HepG2 (cell line): Measurements from ENCODE around the gene PACRGL. TPM values are rescaled to one million over a fixed set of nuclear protein-coding genes. Genes with fewer than 3 reads are reported as not detected.

Source experiments
- ATAC-seq: fragments of 200-7000 bp; cut with Tn5 transposase; 3 replicates; pipeline ENCODE4 v1.9.1; 2020; ENCODE audit warnings: mild to moderate bottlenecking, moderate library complexity
- BruUV-seq: library from RNA; stranded (reverse); fragments of 400-500 nt; replicated peaks from 2 replicates; lab custom pipeline; 2021; lab: Mats Ljungman, UMichigan
- CTCF ChIA-PET: fragments of 300-600 bp; formaldehyde crosslinking; extraction: SDS; loops from one replicate; lab custom pipeline; 2021; ENCODE audit warnings: low total read pairs, inconsistent platforms, low intra/inter-chr PET ratio; lab: Yijun Ruan, JAX
- POLR2A ChIA-PET: fragments of 350-600 bp; sonication (Branson Sonifier 250); formaldehyde crosslinking; loops from one replicate; lab custom pipeline; 2020; ENCODE audit warnings: antibody characterized with exemption, inconsistent platforms; lab: Yijun Ruan, JAX
- DNase-seq: peaks from one replicate; pipeline ENCODE4 v3.0.0-alpha.2; 2015; ENCODE audit warnings: low spot score
- FAIRE-seq: peaks from 3 replicates; lab custom pipeline; 2011; peaks lifted over from hg19 to GRCh38; lab: Jason Lieb, UNC
- H2AFZ ChIP-seq: one replicate; pipeline ENCODE4 v1.6.1; 2011; ENCODE audit warnings: low read length, inconsistent platforms
- H3K27ac ChIP-seq: fragments of 300-600 bp; 3 replicates; pipeline ENCODE4 v1.8.0; 2011; ENCODE audit warnings: mixed run types, mild to moderate bottlenecking, mixed read lengths, low read length, inconsistent platforms; ENCODE audit not compliant: insufficient read depth; ENCODE audit errors: extremely low read length
- H3K27me3 ChIP-seq, 2 experiments: fragments of 200-600 bp in 1 of 2; 2 replicates in 1 of 2; 3 replicates in 1 of 2; pipeline versions ENCODE4 v1.6.0 to v1.8.0; 2011; ENCODE audit warnings: low read length in 2 of 2, mild to moderate bottlenecking in 2 of 2, moderate library complexity in 2 of 2, inconsistent platforms in 1 of 2; ENCODE audit not compliant: insufficient read depth in 2 of 2, control insufficient read depth in 1 of 2
- H3K36me3 ChIP-seq, 2 experiments: fragments of 200-600 bp in 1 of 2; replicated peaks in 1 of 2; 2 replicates in 1 of 2; 3 replicates in 1 of 2; pipeline versions ENCODE4 v1.5.1 to v1.8.0; 2011; ENCODE audit warnings: low read length in 2 of 2, inconsistent platforms in 1 of 2; ENCODE audit not compliant: insufficient read depth in 2 of 2, control insufficient read depth in 1 of 2
- H3K4me1 ChIP-seq: 2 replicates; pipeline ENCODE4 v1.5.1; 2012; ENCODE audit warnings: low read length, inconsistent platforms; ENCODE audit not compliant: insufficient read depth
- H3K4me2 ChIP-seq: 2 replicates; pipeline ENCODE4 v1.6.0; 2011; ENCODE audit warnings: low read depth, low read length, inconsistent platforms
- H3K4me3 ChIP-seq, 3 experiments: fragments of 200-600 bp in 1 of 3; sonication (generic), shearing (Covaris generic) in 1 of 3; replicated peaks in 1 of 3; 2 replicates each; pipeline ENCODE4 v1.5.1; 2011 to 2016; ENCODE audit warnings: low read length in 3 of 3, inconsistent platforms in 2 of 3, low read depth in 2 of 3, mild to moderate bottlenecking in 2 of 3, control low read depth in 1 of 3, mixed read lengths in 1 of 3; ENCODE audit not compliant: insufficient read depth in 1 of 3
- H3K79me2 ChIP-seq: one replicate; pipeline ENCODE4 v1.6.1; 2011; ENCODE audit warnings: low read length, inconsistent platforms; ENCODE audit not compliant: insufficient read depth
- H3K9ac ChIP-seq: 2 replicates; pipeline ENCODE4 v1.6.0; 2011; ENCODE audit warnings: mild to moderate bottlenecking, low read depth, low read length, inconsistent platforms; ENCODE audit not compliant: insufficient read depth
- H3K9me3 ChIP-seq: 2 replicates; pipeline ENCODE4 v1.5.1; 2012; ENCODE audit warnings: mild to moderate bottlenecking, low read length
- H4K20me1 ChIP-seq: 2 replicates; pipeline ENCODE4 v1.6.0; 2011; ENCODE audit warnings: inconsistent platforms, mild to moderate bottlenecking, low read length, moderate library complexity; ENCODE audit not compliant: insufficient read depth
- BORCS8-MEF2B ChIP-seq: sonication (generic); formaldehyde crosslinking; IDR thresholded peaks from 2 replicates; pipeline ENCODE4 v1.8.0; 2022; ENCODE audit warnings: mild to moderate bottlenecking, missing genetic modification reagents
- ETS1 ChIP-seq: sonication (generic); formaldehyde crosslinking; IDR thresholded peaks from 2 replicates; pipeline ENCODE4 v1.4.0; 2020; ENCODE audit warnings: missing genetic modification reagents
- WIZ ChIP-seq: sonication (generic); formaldehyde crosslinking; IDR thresholded peaks from 2 replicates; pipeline ENCODE4 v1.5.1; 2020; ENCODE audit warnings: mild to moderate bottlenecking, missing genetic modification reagents
- ZHX1 ChIP-seq: sonication (generic); formaldehyde crosslinking; IDR thresholded peaks from 2 replicates; pipeline ENCODE4 v1.8.1; 2022; ENCODE audit warnings: low read depth, mild to moderate bottlenecking, missing genetic modification reagents
- ZNF333 ChIP-seq: sonication (generic); formaldehyde crosslinking; IDR thresholded peaks from 2 replicates; pipeline ENCODE4 v1.4.0; 2020; ENCODE audit warnings: mild to moderate bottlenecking, missing genetic modification reagents, borderline replicate concordance
- WGBS: methylation state at CpG from one replicate; pipeline ENCODE4 v1.1.6; 2017; ENCODE audit warnings: low lambda C conversion rate; 5-methylcytosine and 5-hydroxymethylcytosine counted together
- in situ Hi-C: cut with HindIII; loops from 2 replicates; pipeline ENCODE4 v1.10.0; 2017; ENCODE audit warnings: low pct_unique_long_range_greater_than_20kb; ENCODE audit not compliant: extremely low pct_ligation_motif_present
- intact Hi-C: fragments of 100-400 bp; cut with micrococcal nuclease; formaldehyde crosslinking; loops from one replicate; pipeline ENCODE4 v1.10.0; 2022; ENCODE audit not compliant: unreplicated experiment
- polyA plus RNA-seq, 8 experiments: library from polyadenylated mRNA; depleted of rRNA in 3 of 8; stranded (reverse) in 7 of 8; unstranded in 1 of 8; fragments of >200 nt; fragmentation: Illumina TruSeq in 4 of 8; extraction: Trizol in 4 of 8; gene quantifications; 2 replicates each; pipeline versions ENCODE4 v1.2.1 to v1.2.3, GENCODE V29; 2011 to 2016; ENCODE audit warnings: low read depth in 4 of 8, missing spikeins in 1 of 8, mixed read lengths in 1 of 8; ENCODE audit not compliant: insufficient read depth in 1 of 8
- total RNA-seq, 5 experiments: library from RNA; depleted of rRNA; stranded (reverse); fragments of >200 nt; fragmentation: Illumina TruSeq; extraction: Trizol; gene quantifications; 2 replicates each; pipeline ENCODE4 v1.2.3, GENCODE V29; 2016; ENCODE audit warnings: low read depth in 1 of 5
- TF ChIP-seq, protein P1 (sequence below): IDR thresholded peaks from 2 replicates; pipeline ENCODE4 v1.6.1; 2012; ENCODE audit warnings: low read depth, low read length, improper control_type of control experiment
- TF ChIP-seq, protein P2 (sequence below): sonication (generic); formaldehyde crosslinking; IDR thresholded peaks from one replicate; pipeline ENCODE4 v1.5.1; 2020; ENCODE audit warnings: mild to moderate bottlenecking, missing genetic modification reagents; ENCODE audit errors: not compliant biosample characterization

Gene PACRGL
- total and polyA plus RNA-seq, 2 of the 13 experiments (the other 11 are each of a cell fraction or from before 2014, with no cell fraction given), result 5.8 to 15.1 TPM

- no peaks in the 10 kb centered on the region for H3K4me1 ChIP-seq
- no peaks in the 10 kb centered on the region for H3K27me3 ChIP-seq
- POLR2A ChIA-PET, result no interaction called here
- DNase-seq, result no peak
- FAIRE-seq, result no peak
- 65% methylated on average over 13 of the region's 13 CpGs for WGBS
- no peak overlapping the region for H3K9ac ChIP-seq
- H3K4me2 ChIP-seq, result no peak overlapping the region
- CTCF ChIA-PET, result no interaction called here
- no peak for ATAC-seq
- in situ Hi-C loops, result loop anchor here (25.0 kb wide), 1 partner anchor 998 kb away; no protein-coding TSS in a partner anchor
- BruUV-seq, result no TSS peak
- H3K79me2 ChIP-seq, result no peaks in the 10 kb centered on the region
- no peak overlapping the region for H3K4me3 ChIP-seq
- no peak overlapping the region for H3K27ac ChIP-seq
- H3K9me3 ChIP-seq, result no peaks in the 10 kb centered on the region
- H2AFZ ChIP-seq, result no peak overlapping the region
- intact Hi-C loops, result no loop called here
- no peaks in the 10 kb centered on the region for H3K36me3 ChIP-seq
- no peaks in the 10 kb centered on the region for H4K20me1 ChIP-seq
- TF ChIP-seq ZNF333 (no peak), ETS1 (CRISPR knock-in tag) (no peak), BORCS8-MEF2B (CRISPR knock-in tag) (no peak), ZHX1 (CRISPR knock-in tag) (no peak), WIZ (no peak)
- TF ChIP-seq, protein P1, sequence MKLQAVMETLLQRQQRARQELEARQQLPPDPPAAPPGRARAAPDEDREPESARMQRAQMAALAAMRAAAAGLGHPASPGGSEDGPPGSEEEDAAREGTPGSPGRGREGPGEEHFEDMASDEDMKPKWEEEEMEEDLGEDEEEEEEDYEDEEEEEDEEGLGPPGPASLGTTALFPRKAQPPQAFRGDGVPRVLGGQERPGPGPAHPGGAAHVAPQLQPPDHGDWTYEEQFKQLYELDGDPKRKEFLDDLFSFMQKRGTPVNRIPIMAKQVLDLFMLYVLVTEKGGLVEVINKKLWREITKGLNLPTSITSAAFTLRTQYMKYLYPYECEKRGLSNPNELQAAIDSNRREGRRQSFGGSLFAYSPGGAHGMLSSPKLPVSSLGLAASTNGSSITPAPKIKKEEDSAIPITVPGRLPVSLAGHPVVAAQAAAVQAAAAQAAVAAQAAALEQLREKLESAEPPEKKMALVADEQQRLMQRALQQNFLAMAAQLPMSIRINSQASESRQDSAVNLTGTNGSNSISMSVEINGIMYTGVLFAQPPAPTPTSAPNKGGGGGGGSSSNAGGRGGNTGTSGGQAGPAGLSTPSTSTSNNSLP, result no peak
- TF ChIP-seq, protein P2, sequence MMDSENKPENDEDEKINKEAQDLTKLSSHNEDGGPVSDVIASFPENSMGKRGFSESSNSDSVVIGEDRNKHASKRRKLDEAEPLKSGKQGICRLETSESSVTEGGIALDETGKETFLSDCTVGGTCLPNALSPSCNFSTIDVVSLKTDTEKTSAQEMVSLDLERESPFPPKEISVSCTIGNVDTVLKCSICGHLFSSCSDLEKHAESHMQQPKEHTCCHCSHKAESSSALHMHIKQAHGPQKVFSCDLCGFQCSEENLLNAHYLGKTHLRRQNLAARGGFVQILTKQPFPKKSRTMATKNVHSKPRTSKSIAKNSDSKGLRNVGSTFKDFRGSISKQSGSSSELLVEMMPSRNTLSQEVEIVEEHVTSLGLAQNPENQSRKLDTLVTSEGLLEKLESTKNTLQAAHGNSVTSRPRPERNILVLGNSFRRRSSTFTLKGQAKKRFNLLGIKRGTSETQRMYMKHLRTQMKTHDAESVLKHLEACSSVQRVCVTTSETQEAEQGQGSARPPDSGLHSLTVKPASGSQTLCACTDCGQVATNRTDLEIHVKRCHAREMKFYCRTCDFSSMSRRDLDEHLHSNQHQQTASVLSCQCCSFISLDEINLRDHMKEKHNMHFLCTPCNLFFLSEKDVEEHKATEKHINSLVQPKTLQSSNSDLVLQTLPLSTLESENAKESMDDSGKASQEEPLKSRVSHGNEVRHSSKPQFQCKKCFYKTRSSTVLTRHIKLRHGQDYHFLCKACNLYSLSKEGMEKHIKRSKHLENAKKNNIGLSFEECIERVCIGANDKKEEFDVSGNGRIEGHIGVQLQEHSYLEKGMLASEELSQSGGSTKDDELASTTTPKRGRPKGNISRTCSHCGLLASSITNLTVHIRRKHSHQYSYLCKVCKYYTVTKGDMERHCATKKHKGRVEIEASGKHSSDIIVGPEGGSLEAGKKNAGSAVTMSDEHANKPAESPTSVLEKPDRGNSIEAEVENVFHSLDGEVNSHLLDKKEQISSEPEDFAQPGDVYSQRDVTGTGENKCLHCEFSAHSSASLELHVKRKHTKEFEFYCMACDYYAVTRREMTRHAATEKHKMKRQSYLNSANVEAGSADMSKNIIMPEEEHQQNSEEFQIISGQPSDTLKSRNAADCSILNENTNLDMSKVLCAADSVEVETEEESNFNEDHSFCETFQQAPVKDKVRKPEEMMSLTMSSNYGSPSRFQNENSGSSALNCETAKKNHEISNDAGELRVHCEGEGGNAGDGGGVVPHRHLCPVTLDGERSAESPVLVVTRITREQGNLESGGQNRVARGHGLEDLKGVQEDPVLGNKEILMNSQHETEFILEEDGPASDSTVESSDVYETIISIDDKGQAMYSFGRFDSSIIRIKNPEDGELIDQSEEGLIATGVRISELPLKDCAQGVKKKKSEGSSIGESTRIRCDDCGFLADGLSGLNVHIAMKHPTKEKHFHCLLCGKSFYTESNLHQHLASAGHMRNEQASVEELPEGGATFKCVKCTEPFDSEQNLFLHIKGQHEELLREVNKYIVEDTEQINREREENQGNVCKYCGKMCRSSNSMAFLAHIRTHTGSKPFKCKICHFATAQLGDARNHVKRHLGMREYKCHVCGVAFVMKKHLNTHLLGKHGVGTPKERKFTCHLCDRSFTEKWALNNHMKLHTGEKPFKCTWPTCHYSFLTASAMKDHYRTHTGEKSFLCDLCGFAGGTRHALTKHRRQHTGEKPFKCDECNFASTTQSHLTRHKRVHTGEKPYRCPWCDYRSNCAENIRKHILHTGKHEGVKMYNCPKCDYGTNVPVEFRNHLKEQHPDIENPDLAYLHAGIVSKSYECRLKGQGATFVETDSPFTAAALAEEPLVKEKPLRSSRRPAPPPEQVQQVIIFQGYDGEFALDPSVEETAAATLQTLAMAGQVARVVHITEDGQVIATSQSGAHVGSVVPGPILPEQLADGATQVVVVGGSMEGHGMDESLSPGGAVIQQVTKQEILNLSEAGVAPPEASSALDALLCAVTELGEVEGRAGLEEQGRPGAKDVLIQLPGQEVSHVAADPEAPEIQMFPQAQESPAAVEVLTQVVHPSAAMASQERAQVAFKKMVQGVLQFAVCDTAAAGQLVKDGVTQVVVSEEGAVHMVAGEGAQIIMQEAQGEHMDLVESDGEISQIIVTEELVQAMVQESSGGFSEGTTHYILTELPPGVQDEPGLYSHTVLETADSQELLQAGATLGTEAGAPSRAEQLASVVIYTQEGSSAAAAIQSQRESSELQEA (CRISPR knock-in tag), result no peak
Observed at GRCh38 chr4:20764366-20764992, 64.2 kb downstream of the PACRGL start.
